Measurements from ENCODE around the gene KRT7. TPM values are rescaled to one million over a fixed set of nuclear protein-coding genes. Genes with fewer than 3 reads are reported as not detected.

Gene KRT7
- total and polyA plus RNA-seq, 2 donors (not counting 3 experiments of a cell fraction or from before 2014, with no cell fraction given): 120 to 293 TPM

GRCh38 chr12:52229836-52230343 lies 3.2 kb upstream of the KRT7 start:
- CTCF ChIA-PET: interaction anchor here (1.0 to 2.6 kb wide), 8 partner anchors 8 to 641 kb away, joined by 3 to 8 read pairs (median 5); partner anchors contain the start of gene KRT80

GRCh38 chr12:52230364-52231281 lies 2.4 kb upstream of the KRT7 start:
- H3K4me1 ChIP-seq (ENCODE audit: control insufficient read depth, extremely low read depth, insufficient read depth, low read length): peaks cover 44% of the 10 kb centered on the region
- intact Hi-C loops (cut with micrococcal nuclease): loop anchor here (1.0 to 5.0 kb wide), 4 partner anchors 14 to 97 kb away; partner anchors contain the start of gene KRT80
- no peak overlapping the region for H3K4me3 ChIP-seq (replicated peaks in 1 of 3; ENCODE audit: insufficient read depth in 1 of 3, low read depth in 1 of 3, low read length in 3 of 3)
- H3K27me3 ChIP-seq (ENCODE audit: control insufficient read depth in 2 of 2, insufficient read depth in 2 of 2, low read length in 2 of 2): no peaks in the 10 kb centered on the region
- peak; percentile 92 for FAIRE-seq
- TF ChIP-seq FOS (IDR thresholded peaks at IDR 0.05; ENCODE audit: borderline replicate concordance, insufficient read depth, low read length) (peak; percentile 89), POLR2AphosphoS5 (IDR thresholded peaks at IDR 0.05; ENCODE audit: insufficient read depth, low read depth, low read length) (peak; percentile 10), GATA2 (IDR thresholded peaks at IDR 0.05; ENCODE audit: insufficient read depth, insufficient read length, low read depth, low read length) (peak; percentile 9), EZH2 (IDR thresholded peaks at IDR 0.05; ENCODE audit: borderline replicate concordance, low read depth, low read length, severe bottlenecking) (no peak), JUN (IDR thresholded peaks at IDR 0.05; ENCODE audit: borderline replicate concordance, insufficient read depth, insufficient read length, low read depth) (peak; percentile 74), CTCF (IDR thresholded peaks at IDR 0.05; ENCODE audit: extremely low read depth in 1 of 2, insufficient read depth in 1 of 2, low read depth in 1 of 2, low read length in 2 of 2) (no peak), POLR2A (IDR thresholded peaks at IDR 0.05; ENCODE audit: low read depth, low read length) (peak; percentile 1)
- H4K20me1 ChIP-seq (replicated peaks; ENCODE audit: control insufficient read depth, extremely low read depth, insufficient read depth, low read length): no peaks in the 10 kb centered on the region
- dilution Hi-C loops (cut with MboI; ENCODE audit: extremely low pct_ligation_motif_present, low sequenced_read_pairs): no loop called here
- no peaks in the 10 kb centered on the region for H3K9me3 ChIP-seq (replicated peaks; ENCODE audit: control insufficient read depth, insufficient read depth, low read length)
- peak; percentile 84 for DNase-seq (ENCODE audit: low read depth, low spot score)
- H3K27ac ChIP-seq (ENCODE audit: insufficient read depth, low read depth, low read length): peak overlapping the region; percentile 84
- ChIA-PET CTCF (interaction anchor here (1.1 to 2.6 kb wide), 8 partner anchors 9 to 640 kb away, joined by 4 to 8 read pairs (median 5); partner anchors contain the start of gene KRT80), POLR2A (no interaction called here)
- peaks cover 7% of the 10 kb centered on the region for H3K79me2 ChIP-seq (ENCODE audit: control insufficient read depth, insufficient read depth, low read length)
- H3K4me2 ChIP-seq (ENCODE audit: insufficient read depth, low read length): peak overlapping the region; percentile 10
- H3K36me3 ChIP-seq (ENCODE audit: control insufficient read depth in 2 of 2, extremely low read depth in 1 of 2, insufficient read depth in 2 of 2, low read length in 2 of 2): no peaks in the 10 kb centered on the region
- no peaks in the 10 kb centered on the region for H3K9me1 ChIP-seq (replicated peaks; ENCODE audit: control insufficient read depth, extremely low read depth, insufficient read depth, low read length)
- H3K9ac ChIP-seq (replicated peaks; ENCODE audit: extremely low read depth, insufficient read depth, low read length): peak overlapping the region; percentile 47
- H2AFZ ChIP-seq (ENCODE audit: low read depth, low read length): no peak overlapping the region
- BruUV-seq (replicated peaks): no TSS peak

More at GRCh38 chr12:52229836-52230343, 3.2 kb upstream of the KRT7 start:
- DNase-seq (ENCODE audit: low read depth, low spot score) (no peak), FAIRE-seq (no peak)
- H4K20me1 ChIP-seq (replicated peaks; ENCODE audit: control insufficient read depth, extremely low read depth, insufficient read depth, low read length): no peaks in the 10 kb centered on the region
- peaks cover 39% of the 10 kb centered on the region for H3K4me1 ChIP-seq (ENCODE audit: control insufficient read depth, extremely low read depth, insufficient read depth, low read length)
- intact Hi-C loops (cut with micrococcal nuclease): loop anchor here (1.0 to 5.0 kb wide), 3 partner anchors 15 to 97 kb away; partner anchors contain the start of gene KRT80
- H3K27ac ChIP-seq (ENCODE audit: insufficient read depth, low read depth, low read length): peak overlapping the region; percentile 29
- BruUV-seq (replicated peaks): no TSS peak
- TF ChIP-seq FOS (IDR thresholded peaks at IDR 0.05; ENCODE audit: borderline replicate concordance, insufficient read depth, low read length) (no peak), JUN (IDR thresholded peaks at IDR 0.05; ENCODE audit: borderline replicate concordance, insufficient read depth, insufficient read length, low read depth) (no peak), POLR2A (IDR thresholded peaks at IDR 0.05; ENCODE audit: low read depth, low read length) (peak; percentile 12), GATA2 (IDR thresholded peaks at IDR 0.05; ENCODE audit: insufficient read depth, insufficient read length, low read depth, low read length) (no peak)
- no peaks in the 10 kb centered on the region for H3K9me3 ChIP-seq (replicated peaks; ENCODE audit: control insufficient read depth, insufficient read depth, low read length)
- H2AFZ ChIP-seq (ENCODE audit: low read depth, low read length): no peak overlapping the region
- no peaks in the 10 kb centered on the region for H3K36me3 ChIP-seq (ENCODE audit: control insufficient read depth in 2 of 2, extremely low read depth in 1 of 2, insufficient read depth in 2 of 2, low read length in 2 of 2)
- H3K27me3 ChIP-seq (ENCODE audit: control insufficient read depth in 2 of 2, insufficient read depth in 2 of 2, low read length in 2 of 2): no peaks in the 10 kb centered on the region
- dilution Hi-C loops (cut with MboI; ENCODE audit: extremely low pct_ligation_motif_present, low sequenced_read_pairs): no loop called here
- H3K9ac ChIP-seq (replicated peaks; ENCODE audit: extremely low read depth, insufficient read depth, low read length): no peak overlapping the region
- POLR2A ChIA-PET: no interaction called here
- no peak overlapping the region for H3K4me3 ChIP-seq (replicated peaks in 1 of 3; ENCODE audit: insufficient read depth in 1 of 3, low read depth in 1 of 3, low read length in 3 of 3)
- H3K9me1 ChIP-seq (replicated peaks; ENCODE audit: control insufficient read depth, extremely low read depth, insufficient read depth, low read length): no peaks in the 10 kb centered on the region
- H3K4me2 ChIP-seq (ENCODE audit: insufficient read depth, low read length): peak overlapping the region; percentile 10
- H3K79me2 ChIP-seq (ENCODE audit: control insufficient read depth, insufficient read depth, low read length): peaks cover 7% of the 10 kb centered on the region
